Sciatic nerve (tissue), 2 donors: ENCODE data around the gene MEOX2. TPM values are rescaled to one million over a fixed set of nuclear protein-coding genes. Genes with fewer than 3 reads are reported as not detected.

Experiments used
- ATAC-seq: fragments of 200-7000 bp; cut with Tn5 transposase; one replicate; pipeline ENCODE4 v1.9.1; 2020; ENCODE audit warnings: mild to moderate bottlenecking, moderate library complexity
- DNase-seq: peaks from one replicate; pipeline ENCODE4 v3.0.0-alpha.2; 2020; ENCODE audit warnings: low spot score
- intact Hi-C: fragments of 100-400 bp; cut with DNase I; formaldehyde crosslinking; loops from one replicate; pipeline ENCODE4 v1.14.2; 2022
- total RNA-seq: library from RNA; stranded (reverse); fragmentation: NEBNext Ultra II Directional; extraction: Animal tissue kit (Norgen Biotek cat#: 25700); gene quantifications from one replicate; pipeline ENCODE4 v1.2.1, GENCODE V29; 2021
- donor health status: DM: no; HTN: no; CAD: no.
- donor health status: DM: no; HTN: no; CAD: no.

The MEOX2 gene
- total RNA-seq, 1 donor from 2014 or later: 142 TPM

DNA sequence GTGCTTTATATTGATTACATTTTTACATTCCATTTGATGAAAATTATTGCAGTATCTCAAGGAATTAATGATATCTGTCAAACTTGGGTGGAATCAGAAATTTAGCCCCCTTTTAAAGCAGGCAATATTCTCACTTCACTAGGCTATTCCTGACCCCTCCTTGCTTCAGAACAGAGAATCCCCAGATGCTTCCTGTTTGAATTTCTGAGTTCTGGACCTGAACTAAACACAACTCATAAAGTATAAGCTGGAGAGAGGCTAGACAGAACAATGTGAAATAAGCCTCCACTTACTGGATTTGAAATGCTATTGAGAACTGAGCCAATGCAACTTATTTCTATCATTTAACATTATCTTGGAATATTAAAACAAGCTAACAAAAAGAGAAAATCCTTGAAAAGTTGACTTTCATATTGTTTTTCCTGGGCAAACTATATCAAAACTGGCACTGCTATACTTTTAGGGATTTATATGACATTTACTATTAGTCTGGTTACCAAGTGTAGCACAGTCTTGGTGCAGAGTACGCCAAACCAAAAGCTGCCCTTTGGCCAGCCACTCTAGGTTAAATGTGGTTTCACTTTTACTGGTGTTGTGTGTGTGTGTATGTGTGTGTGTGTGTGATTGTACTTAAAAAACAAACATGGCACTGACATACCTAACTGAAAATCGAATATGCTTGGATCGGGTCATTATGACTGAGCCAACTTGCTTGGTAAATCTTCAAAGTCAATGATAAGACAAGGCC is 105.7 kb downstream of the MEOX2 start:
- DNase-seq (no peak), ATAC-seq (peak; percentile 48)
- intact Hi-C loops: no loop called here

DNA sequence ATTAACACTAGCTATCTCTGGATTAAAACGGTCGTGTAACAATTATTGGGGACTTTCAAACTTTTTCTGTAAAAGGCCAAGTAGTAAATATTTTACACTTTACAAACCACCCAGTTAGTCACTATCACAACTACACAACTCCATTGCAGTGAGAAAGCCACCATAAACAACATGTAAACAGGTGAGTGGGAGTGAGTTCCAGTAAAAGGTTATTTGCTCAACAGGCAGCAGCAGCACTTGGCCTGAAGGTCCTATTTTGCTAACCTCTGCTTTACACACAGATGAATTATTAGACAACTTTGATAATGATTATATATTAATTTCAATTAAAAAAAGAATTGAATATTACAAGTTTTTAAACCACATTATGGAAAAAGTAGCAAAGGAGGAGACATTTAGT is 108.9 kb downstream of the MEOX2 start:
- no peak for DNase-seq
- intact Hi-C loops: no loop called here
- ATAC-seq: no peak

DNA sequence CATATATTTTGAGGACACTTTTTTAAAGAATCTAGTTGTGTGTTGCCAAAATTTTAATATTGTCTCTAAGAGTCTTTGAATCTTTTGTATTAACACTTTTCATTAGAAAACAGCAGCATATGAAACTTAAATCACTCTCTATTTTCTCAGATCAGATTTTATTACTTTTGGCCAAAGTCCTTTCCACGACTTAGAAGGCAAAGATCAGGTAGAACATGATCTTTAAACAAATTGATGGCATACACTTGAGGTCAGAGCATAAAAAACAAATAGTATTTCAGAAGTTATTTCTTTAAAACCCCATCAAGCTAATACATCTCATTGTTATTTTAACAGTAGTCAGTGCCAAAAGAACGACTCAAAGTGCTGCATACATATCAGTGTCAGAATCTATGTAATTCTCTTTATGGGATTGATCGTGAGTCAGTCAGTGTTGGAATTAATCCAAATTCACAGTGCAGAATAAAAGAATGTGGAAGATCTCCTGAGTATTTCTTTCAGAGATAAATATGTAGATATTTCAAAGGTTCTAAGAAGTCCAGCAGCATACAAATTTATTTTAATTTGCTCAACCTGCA is 115.1 kb downstream of the MEOX2 start:
- intact Hi-C loops: no loop called here
- DNase-seq: no peak
- no peak for ATAC-seq

DNA sequence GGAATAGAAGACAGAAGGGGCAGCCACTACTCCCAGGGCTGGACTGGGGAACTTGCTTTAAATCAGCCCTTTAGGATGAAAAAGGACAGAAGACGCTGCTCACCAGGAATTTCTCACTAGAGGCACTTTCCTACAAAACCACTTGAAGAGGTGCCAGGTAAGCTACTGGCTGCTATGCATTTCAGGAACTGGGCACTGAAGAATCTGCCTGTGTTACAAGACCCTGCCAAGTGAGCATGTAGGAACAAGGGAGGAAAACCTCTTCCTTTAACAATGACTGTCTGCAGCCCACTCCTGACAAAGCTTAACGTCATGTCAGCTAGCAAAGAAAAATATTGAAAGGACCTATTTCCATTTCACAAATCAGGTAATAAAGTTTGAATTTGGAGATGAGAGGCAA is 118.8 kb downstream of the MEOX2 start:
- DNase-seq (no peak), ATAC-seq (no peak)
- intact Hi-C loops: no loop called here

DNA sequence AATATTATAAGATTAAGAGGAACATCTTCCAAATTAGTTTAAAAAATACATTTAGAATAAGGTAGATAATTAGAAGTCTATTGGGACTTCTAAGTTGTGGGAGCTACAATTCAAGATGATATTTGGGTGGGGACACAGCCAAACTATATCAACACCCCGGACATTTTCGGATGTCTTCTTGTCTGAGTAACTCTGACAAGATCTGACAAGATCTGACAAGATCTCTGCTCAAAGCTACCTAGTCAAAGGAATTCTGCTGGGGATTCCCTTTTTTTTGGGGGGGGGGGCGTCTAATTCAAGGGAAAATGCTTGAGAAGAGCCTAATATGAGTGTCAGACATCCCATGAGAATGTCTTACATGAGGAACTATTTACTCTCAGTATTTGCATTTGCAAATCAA is 119.4 kb downstream of the MEOX2 start:
- ATAC-seq: no peak
- intact Hi-C loops: no loop called here
- no peak for DNase-seq

DNA sequence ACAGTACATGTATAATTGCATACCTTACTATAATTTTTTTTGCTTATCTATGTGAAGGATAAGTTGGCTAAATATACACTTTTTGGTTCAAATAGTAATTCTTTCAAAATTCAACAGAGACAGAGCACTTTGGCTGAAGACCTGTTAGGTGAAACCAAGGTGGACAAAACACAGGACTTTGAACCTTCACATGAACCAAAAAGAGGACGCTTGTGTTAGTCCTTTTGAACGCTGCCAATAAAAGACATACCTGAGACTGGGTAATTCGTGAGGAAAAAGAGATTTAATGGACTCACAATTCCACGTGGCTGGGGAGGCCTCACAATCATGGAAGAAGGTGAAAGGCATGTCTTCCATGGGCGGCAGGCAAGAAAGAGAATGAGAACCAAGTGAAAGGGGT is 120.0 kb downstream of the MEOX2 start:
- no peak for ATAC-seq
- intact Hi-C loops: no loop called here
- no peak for DNase-seq

DNA sequence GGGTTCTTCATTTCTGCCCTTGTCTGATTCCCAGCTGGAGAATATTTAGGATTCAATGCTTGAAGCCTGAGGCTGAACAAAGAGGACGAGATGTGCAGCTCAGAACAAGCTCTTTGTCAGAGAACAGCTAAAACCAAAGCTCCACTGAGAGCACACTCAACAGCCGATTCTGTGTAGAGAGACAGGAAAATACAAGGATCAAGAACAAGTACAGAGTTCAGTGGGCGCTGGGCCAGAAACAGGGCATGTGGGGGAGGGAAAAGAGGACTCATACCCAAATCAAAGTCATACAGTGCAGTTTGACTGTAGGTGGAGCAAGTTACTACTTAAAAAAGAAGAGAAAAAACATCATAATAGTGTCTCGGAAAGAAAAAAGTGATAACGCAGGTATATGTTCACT is 124.6 kb downstream of the MEOX2 start, which contains the start of gene AGMO:
TSS of gene AGMO (minus strand) at position 181 of the 400 bp plus-strand sequence.
- ATAC-seq (peak; percentile 89), DNase-seq (peak; percentile 89)
- intact Hi-C loops: no loop called here

Other genes starting within 250 kb of the MEOX2 start
- 6.9 TPM for gene AGMO, start 124.7 kb downstream of the MEOX2 start, total RNA-seq